ENCODE data around the gene ETS2. TPM values are rescaled to one million over a fixed set of nuclear protein-coding genes. Genes with fewer than 3 reads are reported as not detected.

The ETS2 gene
- total RNA-seq, 1 donor from 2014 or later = 22.4 TPM

GRCh38 chr21:38774586-38775285 lies 31.0 kb upstream of the ETS2 start:
- H3K4me3 ChIP-seq = no peak overlapping the region
- H3K27ac ChIP-seq = no peak overlapping the region
- H3K4me1 ChIP-seq = peaks cover 2% of the 10 kb centered on the region
- no peaks in the 10 kb centered on the region for H3K9me3 ChIP-seq (ENCODE audit: low read depth)
- no peak overlapping the region for H3K9ac ChIP-seq
- no peak for DNase-seq (ENCODE audit: low spot score)
- H3K79me2 ChIP-seq (ENCODE audit: low read depth) = no peaks in the 10 kb centered on the region
- no peak overlapping the region for H3K4me3 Mint-ChIP-seq
- H3K27ac Mint-ChIP-seq = no peak overlapping the region
- no peaks in the 10 kb centered on the region for H3K36me3 Mint-ChIP-seq
- H3K4me1 Mint-ChIP-seq = peaks cover 4% of the 10 kb centered on the region
- H3K27me3 ChIP-seq = no peaks in the 10 kb centered on the region
- TF ChIP-seq, protein P1, sequence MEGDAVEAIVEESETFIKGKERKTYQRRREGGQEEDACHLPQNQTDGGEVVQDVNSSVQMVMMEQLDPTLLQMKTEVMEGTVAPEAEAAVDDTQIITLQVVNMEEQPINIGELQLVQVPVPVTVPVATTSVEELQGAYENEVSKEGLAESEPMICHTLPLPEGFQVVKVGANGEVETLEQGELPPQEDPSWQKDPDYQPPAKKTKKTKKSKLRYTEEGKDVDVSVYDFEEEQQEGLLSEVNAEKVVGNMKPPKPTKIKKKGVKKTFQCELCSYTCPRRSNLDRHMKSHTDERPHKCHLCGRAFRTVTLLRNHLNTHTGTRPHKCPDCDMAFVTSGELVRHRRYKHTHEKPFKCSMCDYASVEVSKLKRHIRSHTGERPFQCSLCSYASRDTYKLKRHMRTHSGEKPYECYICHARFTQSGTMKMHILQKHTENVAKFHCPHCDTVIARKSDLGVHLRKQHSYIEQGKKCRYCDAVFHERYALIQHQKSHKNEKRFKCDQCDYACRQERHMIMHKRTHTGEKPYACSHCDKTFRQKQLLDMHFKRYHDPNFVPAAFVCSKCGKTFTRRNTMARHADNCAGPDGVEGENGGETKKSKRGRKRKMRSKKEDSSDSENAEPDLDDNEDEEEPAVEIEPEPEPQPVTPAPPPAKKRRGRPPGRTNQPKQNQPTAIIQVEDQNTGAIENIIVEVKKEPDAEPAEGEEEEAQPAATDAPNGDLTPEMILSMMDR (IDR thresholded peaks at IDR 0.05) = no peak
- no peak for TF ChIP-seq EZH2phosphoT487 (IDR thresholded peaks at IDR 0.05)
- TF ChIP-seq EZH2 (IDR thresholded peaks at IDR 0.05) = no peak
- no peak overlapping the region for H2AFZ ChIP-seq (replicated peaks)
- H3K27me3 Mint-ChIP-seq (ENCODE audit: insufficient read depth, low read depth) = peaks cover 3% of the 10 kb centered on the region
- no peaks in the 10 kb centered on the region for H3F3A ChIP-seq (ENCODE audit: low read depth)
- no peaks in the 10 kb centered on the region for H4K20me1 ChIP-seq (ENCODE audit: low read depth)
- no peak overlapping the region for H3K4me2 ChIP-seq
- H3K36me3 ChIP-seq = no peaks in the 10 kb centered on the region
- peaks cover 8% of the 10 kb centered on the region for H3K9me3 Mint-ChIP-seq

DNA sequence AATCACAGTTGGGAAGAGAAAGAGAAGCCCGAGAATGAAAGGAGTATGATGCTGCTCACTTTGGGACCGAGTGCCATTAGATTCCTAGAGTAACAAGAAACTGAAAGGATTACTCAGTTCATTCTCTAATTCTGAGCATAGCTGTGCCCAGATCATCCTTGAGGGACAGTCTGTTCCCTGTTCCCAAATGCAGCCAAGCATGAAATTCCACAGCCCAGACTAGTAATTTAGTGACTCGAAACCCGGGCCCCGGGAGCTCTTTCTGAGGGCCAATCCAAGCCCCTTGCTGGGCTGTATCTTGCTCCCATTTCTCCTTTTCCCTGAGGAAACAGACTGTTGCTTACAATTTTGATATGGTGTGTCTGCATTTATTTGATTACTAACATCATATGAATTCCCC lies 30.0 kb upstream of the ETS2 start:
- Histone ChIP-seq H3K36me3 (no peaks in the 10 kb centered on the region), H3K79me2 (ENCODE audit: low read depth) (no peaks in the 10 kb centered on the region), H3K27me3 (no peaks in the 10 kb centered on the region), H2AFZ (replicated peaks) (no peak overlapping the region), H3K27ac (no peak overlapping the region), H3F3A (ENCODE audit: low read depth) (no peaks in the 10 kb centered on the region), H3K9me3 (ENCODE audit: low read depth) (no peaks in the 10 kb centered on the region), H4K20me1 (ENCODE audit: low read depth) (no peaks in the 10 kb centered on the region), H3K4me3 (no peak overlapping the region), H3K4me1 (no peaks in the 10 kb centered on the region), H3K4me2 (no peak overlapping the region), H3K9ac (no peak overlapping the region)
- peaks cover 8% of the 10 kb centered on the region for H3K9me3 Mint-ChIP-seq
- peaks cover 3% of the 10 kb centered on the region for H3K27me3 Mint-ChIP-seq (ENCODE audit: insufficient read depth, low read depth)
- H3K36me3 Mint-ChIP-seq = no peaks in the 10 kb centered on the region
- TF ChIP-seq, protein P1 (IDR thresholded peaks at IDR 0.05) = no peak
- no peak for DNase-seq (ENCODE audit: low spot score)
- peaks cover 4% of the 10 kb centered on the region for H3K4me1 Mint-ChIP-seq
- no peak overlapping the region for H3K4me3 Mint-ChIP-seq
- H3K27ac Mint-ChIP-seq = no peak overlapping the region

DNA sequence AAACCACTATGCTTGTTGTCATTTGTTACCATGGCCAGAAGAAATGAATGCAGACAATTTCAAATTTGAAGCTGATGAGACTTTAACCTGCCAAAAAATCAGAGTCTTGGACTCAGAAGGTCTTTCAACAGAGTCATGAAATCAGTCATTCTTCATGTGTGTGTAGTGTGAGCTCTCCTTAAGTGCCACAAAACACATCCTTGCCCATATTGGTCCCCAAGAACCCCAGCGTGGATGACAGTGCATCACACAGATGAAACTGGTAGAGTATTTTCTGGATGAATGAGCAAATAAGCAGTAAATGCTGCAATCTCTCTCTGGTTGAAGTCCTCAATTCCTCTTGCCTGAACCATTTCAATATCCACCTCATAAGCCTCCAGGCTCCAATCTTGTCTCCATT lies 28.7 kb upstream of the ETS2 start:
- no peak for DNase-seq (ENCODE audit: low spot score)
- Histone ChIP-seq H3K36me3 (no peaks in the 10 kb centered on the region), H3K4me1 (no peaks in the 10 kb centered on the region), H3K9ac (no peak overlapping the region), H3K9me3 (ENCODE audit: low read depth) (no peaks in the 10 kb centered on the region), H3K79me2 (ENCODE audit: low read depth) (no peaks in the 10 kb centered on the region), H3F3A (ENCODE audit: low read depth) (no peaks in the 10 kb centered on the region), H2AFZ (replicated peaks) (no peak overlapping the region), H3K4me3 (no peak overlapping the region), H3K27me3 (no peaks in the 10 kb centered on the region), H3K4me2 (no peak overlapping the region), H4K20me1 (ENCODE audit: low read depth) (no peaks in the 10 kb centered on the region), H3K27ac (no peak overlapping the region)
- no peak overlapping the region for H3K4me3 Mint-ChIP-seq
- peaks cover 18% of the 10 kb centered on the region for H3K9me3 Mint-ChIP-seq
- TF ChIP-seq EZH2 (IDR thresholded peaks at IDR 0.05) = no peak
- no peak for TF ChIP-seq EZH2phosphoT487 (IDR thresholded peaks at IDR 0.05)
- TF ChIP-seq, protein P1 (IDR thresholded peaks at IDR 0.05) = no peak
- H3K27me3 Mint-ChIP-seq (ENCODE audit: insufficient read depth, low read depth) = peaks cover 10% of the 10 kb centered on the region
- H3K4me1 Mint-ChIP-seq = peaks cover 4% of the 10 kb centered on the region
- H3K36me3 Mint-ChIP-seq = peaks cover 3% of the 10 kb centered on the region
- no peak overlapping the region for H3K27ac Mint-ChIP-seq
